Left lung (tissue), 10 donors: ENCODE measurements around the gene NOP16. TPM values are rescaled to one million over a fixed set of nuclear protein-coding genes. Genes with fewer than 3 reads are reported as not detected.
A peak's percentile ranks its signal among the peaks of the same experiment; 100 is the strongest.

ENCODE experiments used
- ATAC-seq: fragments of 200-7000 bp; cut with Tn5 transposase; one replicate; pipeline ENCODE4 v1.9.1; 2020; ENCODE audit warnings: moderate library complexity
- DNase-seq, 4 donors: peaks; one replicate each; pipeline ENCODE4 v3.0.0-alpha.2; 2013 to 2020
- H3K27ac ChIP-seq, 2 donors: fragments of 200-600 bp; sonication (generic) in 1 of 2; one replicate each; pipeline versions ENCODE4 v1.5.0 to v1.8.0; 2020 to 2021
- H3K27me3 ChIP-seq, 2 donors: fragments of 200-600 bp; sonication (generic) in 1 of 2; one replicate each; pipeline versions ENCODE4 v1.5.0 to v1.8.0; 2020 to 2021
- H3K36me3 ChIP-seq, 2 donors: fragments of 200-600 bp; sonication (generic) in 1 of 2; one replicate each; pipeline versions ENCODE4 v1.5.0 to v1.8.0; 2020 to 2021
- H3K4me1 ChIP-seq, 2 donors: fragments of 200-600 bp; one replicate each; pipeline ENCODE4 v1.8.0; 2021
- H3K4me3 ChIP-seq, 2 donors: fragments of 200-600 bp; sonication (generic) in 1 of 2; one replicate each; pipeline versions ENCODE4 v1.5.0 to v1.8.0; 2020 to 2021; ENCODE audit warnings: mild to moderate bottlenecking in 1 of 2
- H3K9me3 ChIP-seq, 2 donors: fragments of 200-600 bp; sonication (generic) in 1 of 2; one replicate each; pipeline versions ENCODE4 v1.5.0 to v1.8.0; 2020 to 2021
- intact Hi-C, 2 donors: fragments of 100-400 bp; cut with DNase I; formaldehyde crosslinking; loops; one replicate each; pipeline versions ENCODE4 v1.11.2 to v1.14.2; 2022
- polyA plus RNA-seq, 6 donors: library from polyadenylated mRNA; unstranded; fragments of 120-200 nt; gene quantifications; one replicate each; pipeline ENCODE4 v1.2.1, GENCODE V29; 2013; ENCODE audit not compliant: insufficient read length in 6 of 6
- total RNA-seq, 2 donors: library from RNA; stranded (reverse); fragmentation: NEBNext Ultra II Directional; extraction: Animal tissue kit (Norgen Biotek cat#: 25700); gene quantifications; one replicate each; pipeline ENCODE4 v1.2.1, GENCODE V29; 2021
- TF ChIP-seq, protein P1 (sequence below), 2 donors: fragments of 200-600 bp; sonication (generic) in 1 of 2; IDR thresholded peaks; one replicate each; pipeline versions ENCODE4 v1.5.0 to v1.8.0; 2021; ENCODE audit warnings: antibody characterized with exemption in 2 of 2
- donor health status: DM: no; HTN: yes; CAD: no.
- donor health status: DM: no; HTN: no; CAD: no.

NOP16 gene
- total and polyA plus RNA-seq, 8 donors: 14.9 to 34.8 (median 29.1) TPM

DNA sequence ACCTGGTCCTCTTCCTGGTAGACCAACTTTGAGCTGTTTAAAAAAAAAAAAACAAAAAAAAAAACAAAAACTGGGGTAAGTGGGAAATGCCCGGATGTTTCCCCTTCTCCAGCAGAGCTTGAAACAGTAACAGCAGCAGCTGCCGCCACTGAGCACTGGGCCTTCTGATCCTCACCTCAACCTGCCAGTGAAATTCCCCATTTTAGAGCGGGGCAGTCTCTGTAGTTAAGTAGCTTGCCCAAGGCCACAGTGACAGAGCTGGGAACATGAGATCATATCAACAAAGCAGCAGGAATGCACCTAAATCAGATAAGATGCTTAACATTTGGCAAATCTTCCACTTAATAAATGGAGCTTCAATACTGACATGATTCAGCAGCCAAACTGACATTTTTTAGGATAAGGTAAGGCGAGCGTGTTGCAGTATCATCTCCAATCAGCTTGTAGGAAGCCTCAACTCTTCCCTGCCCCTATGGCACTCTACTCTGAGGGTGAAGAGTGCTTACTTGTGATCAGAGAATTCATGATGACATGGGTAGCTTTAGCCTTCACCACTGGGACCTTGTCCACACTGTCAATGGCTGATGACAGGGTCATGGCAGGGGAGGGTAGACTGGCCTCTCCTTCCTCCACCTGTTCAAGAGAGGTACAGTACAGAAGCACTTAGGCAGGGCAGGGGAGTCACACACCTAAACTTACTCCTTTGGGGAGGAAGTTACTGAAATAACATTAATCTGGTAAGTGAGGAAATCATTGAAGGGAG lies 36.1 kb downstream of the NOP16 start:
- H3K27me3 ChIP-seq: no peaks in the 10 kb centered on the region
- peaks cover 0 to 100% of the 10 kb centered on the region in 2 donors for H3K36me3 ChIP-seq
- H3K27ac ChIP-seq: no peak overlapping the region
- TF ChIP-seq, protein P1, sequence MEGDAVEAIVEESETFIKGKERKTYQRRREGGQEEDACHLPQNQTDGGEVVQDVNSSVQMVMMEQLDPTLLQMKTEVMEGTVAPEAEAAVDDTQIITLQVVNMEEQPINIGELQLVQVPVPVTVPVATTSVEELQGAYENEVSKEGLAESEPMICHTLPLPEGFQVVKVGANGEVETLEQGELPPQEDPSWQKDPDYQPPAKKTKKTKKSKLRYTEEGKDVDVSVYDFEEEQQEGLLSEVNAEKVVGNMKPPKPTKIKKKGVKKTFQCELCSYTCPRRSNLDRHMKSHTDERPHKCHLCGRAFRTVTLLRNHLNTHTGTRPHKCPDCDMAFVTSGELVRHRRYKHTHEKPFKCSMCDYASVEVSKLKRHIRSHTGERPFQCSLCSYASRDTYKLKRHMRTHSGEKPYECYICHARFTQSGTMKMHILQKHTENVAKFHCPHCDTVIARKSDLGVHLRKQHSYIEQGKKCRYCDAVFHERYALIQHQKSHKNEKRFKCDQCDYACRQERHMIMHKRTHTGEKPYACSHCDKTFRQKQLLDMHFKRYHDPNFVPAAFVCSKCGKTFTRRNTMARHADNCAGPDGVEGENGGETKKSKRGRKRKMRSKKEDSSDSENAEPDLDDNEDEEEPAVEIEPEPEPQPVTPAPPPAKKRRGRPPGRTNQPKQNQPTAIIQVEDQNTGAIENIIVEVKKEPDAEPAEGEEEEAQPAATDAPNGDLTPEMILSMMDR (IDR thresholded peaks at IDR 0.05): no peak
- peaks cover 4% of the 10 kb centered on the region in 2 donors for H3K4me1 ChIP-seq
- intact Hi-C loops: no loop called here
- H3K9me3 ChIP-seq: no peaks in the 10 kb centered on the region
- DNase-seq: peak in 1 of 4 donors; percentile 9
- no peak overlapping the region for H3K4me3 ChIP-seq
- no peak for ATAC-seq

DNA sequence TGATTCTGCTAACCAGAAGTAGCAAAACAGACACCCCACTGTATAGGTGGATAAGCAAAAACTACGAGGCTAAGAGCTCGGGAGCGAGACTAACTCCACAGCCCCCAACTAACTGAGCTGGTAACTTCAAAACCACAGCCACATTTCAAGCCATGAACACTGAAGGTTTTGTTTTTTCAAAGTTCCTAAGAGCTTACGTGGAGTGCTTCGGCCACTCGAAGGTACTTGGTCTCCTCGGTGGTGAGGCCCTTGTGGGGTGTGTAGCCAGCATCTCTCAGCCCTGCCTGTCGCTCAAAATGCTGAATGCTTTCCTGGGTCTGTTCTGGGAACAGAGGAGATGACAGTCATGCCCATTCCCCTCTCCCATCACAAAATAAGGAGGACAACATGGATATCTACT lies 38.0 kb downstream of the NOP16 start:
- H3K9me3 ChIP-seq: no peaks in the 10 kb centered on the region
- ATAC-seq: peak; percentile 95
- H3K4me3 ChIP-seq: no peak overlapping the region
- TF ChIP-seq, protein P1 (IDR thresholded peaks at IDR 0.05): no peak
- peaks cover 0 to 100% of the 10 kb centered on the region in 2 donors for H3K36me3 ChIP-seq
- H3K4me1 ChIP-seq: peaks cover 4% of the 10 kb centered on the region in 2 donors
- intact Hi-C loops: no loop called here
- H3K27me3 ChIP-seq: no peaks in the 10 kb centered on the region
- DNase-seq: peak in 2 of 4 donors; percentile 43 to 74
- no peak overlapping the region for H3K27ac ChIP-seq

DNA sequence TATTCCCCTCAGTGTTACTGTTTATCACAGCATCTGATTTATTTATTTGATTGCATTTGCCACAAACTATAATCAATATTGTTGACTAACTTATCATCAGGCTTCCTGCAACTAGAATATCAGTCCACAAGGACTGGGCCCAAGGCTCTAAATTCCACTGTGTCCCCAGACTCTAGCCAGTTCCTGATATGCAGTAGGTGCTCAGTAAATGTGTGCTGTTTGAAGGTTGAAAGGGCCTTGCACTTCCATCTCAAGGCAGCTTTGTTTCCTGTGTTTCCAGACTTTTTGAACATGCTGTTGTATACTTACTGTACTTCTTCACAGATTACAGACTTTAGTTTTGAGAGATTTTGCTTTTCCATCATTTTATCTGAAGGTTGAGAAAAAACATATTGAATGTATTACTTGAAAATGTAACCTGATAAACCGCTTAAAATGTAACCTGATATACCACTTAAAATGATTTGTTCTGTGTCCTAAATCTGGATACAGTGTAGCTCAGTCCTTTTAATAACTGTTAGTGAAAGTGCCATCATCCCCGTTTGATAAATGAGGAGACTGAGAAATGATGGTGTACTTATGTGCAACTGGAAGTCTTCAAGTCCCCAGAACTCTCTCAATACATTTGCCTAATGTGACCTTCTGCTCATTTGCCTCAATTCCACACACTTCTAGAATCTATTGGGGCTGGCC lies 45.5 kb downstream of the NOP16 start:
- Histone ChIP-seq H3K36me3 (peaks cover 0 to 40% of the 10 kb centered on the region in 2 donors), H3K27me3 (no peaks in the 10 kb centered on the region), H3K4me3 (no peak overlapping the region), H3K27ac (no peak overlapping the region), H3K4me1 (no peaks in the 10 kb centered on the region), H3K9me3 (no peaks in the 10 kb centered on the region)
- intact Hi-C loops: no loop called here
- TF ChIP-seq, protein P1 (IDR thresholded peaks at IDR 0.05): no peak
- DNase-seq: no peak
- ATAC-seq: no peak

DNA sequence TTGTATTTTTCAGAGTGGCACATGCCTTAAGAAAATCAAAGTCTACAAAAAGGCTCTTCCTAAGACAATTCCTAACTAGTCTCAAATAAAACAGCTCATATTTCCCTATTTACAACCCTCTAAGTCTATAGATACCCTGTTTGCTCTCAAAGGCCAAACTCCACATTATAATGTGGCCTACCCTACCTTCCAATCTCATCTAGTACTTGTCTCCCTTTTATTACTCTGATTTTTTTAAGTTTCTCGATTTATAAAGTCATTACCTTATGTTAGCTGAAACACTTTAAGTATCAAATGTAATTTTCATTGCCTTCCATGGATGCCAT lies 46.3 kb downstream of the NOP16 start:
- Histone ChIP-seq H3K9me3 (no peaks in the 10 kb centered on the region), H3K36me3 (peaks cover 0 to 40% of the 10 kb centered on the region in 2 donors), H3K4me1 (no peaks in the 10 kb centered on the region), H3K27ac (no peak overlapping the region), H3K27me3 (no peaks in the 10 kb centered on the region), H3K4me3 (no peak overlapping the region)
- DNase-seq (no peak), ATAC-seq (no peak)
- TF ChIP-seq, protein P1 (IDR thresholded peaks at IDR 0.05): no peak
- intact Hi-C loops: no loop called here

DNA sequence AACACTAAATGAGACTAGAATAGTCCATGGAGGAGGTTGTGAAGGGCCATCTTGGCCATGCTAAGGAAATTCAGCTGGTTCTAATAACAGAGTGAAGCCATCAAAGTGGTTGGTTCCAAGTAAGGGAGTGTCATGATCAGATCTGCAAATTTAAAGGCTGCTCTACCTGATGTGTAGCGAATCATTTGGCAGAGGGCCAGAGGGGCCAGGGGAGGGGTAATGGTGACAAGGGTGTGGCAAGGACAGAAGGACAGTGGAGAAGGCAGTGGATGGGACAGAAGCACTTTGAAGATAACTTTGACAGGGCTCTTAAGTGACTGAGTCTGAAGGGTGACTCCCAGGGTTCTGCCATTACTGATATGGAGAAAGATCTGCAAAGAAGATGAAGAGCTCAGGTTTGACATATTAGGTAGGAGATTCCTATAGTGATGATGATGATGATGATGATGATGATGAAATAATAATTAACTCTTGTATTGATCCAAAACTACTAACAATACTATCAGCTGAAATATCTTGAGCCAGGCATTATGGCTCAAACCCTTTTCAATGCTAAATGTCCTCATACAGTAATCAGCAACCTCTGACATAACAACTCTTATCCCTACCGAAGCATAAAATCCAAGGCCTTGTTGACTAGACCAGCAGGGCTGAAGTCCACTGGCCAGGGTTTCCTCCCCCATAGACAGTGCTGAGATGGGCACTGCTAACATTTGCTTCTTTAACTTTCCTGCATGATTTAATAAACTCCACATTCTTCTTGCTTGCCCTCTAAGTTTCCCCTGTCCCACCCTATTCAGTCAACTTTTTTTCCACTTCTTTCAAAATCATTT lies 46.9 kb downstream of the NOP16 start:
- peaks cover 0 to 40% of the 10 kb centered on the region in 2 donors for H3K36me3 ChIP-seq
- DNase-seq (no peak), ATAC-seq (no peak)
- H3K27me3 ChIP-seq: no peaks in the 10 kb centered on the region
- no peaks in the 10 kb centered on the region for H3K4me1 ChIP-seq
- intact Hi-C loops: no loop called here
- no peak overlapping the region for H3K4me3 ChIP-seq
- TF ChIP-seq, protein P1 (IDR thresholded peaks at IDR 0.05): no peak
- H3K9me3 ChIP-seq: no peaks in the 10 kb centered on the region
- H3K27ac ChIP-seq: no peak overlapping the region
